ENCODE results near the gene TASP1.
"Not testable (repeated sequence)": the region's sequence is repeated elsewhere in the genome, so short reads cannot be mapped to it uniquely, and the experiment has no call there.

The TASP1 gene

DNA sequence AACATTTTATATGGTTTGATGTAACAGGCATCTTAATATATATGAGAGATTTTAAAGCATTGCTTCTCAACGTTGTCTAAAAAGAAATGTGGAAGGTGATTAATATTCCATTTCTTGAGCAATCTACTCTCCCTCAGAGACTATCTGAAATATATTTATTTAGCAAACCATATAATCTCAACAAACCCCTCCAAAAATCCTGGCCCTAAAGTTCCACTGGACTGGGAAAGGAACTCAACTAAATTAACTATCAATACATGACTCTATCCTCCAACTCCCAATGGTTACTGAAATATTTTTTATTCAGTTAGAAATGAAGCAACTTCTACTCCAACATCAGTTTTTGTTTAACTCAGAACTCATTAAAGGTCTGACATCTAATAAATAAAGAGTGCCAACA is 6.3 kb downstream of the TASP1 start:
- H3K4me3 ChIP-seq (ENCODE audit: low read length), result no peak overlapping the region
- no peaks in the 10 kb centered on the region for H3K27me3 ChIP-seq (ENCODE audit: control insufficient read depth, insufficient read depth, low read length)
- H3K9ac ChIP-seq (ENCODE audit: low read length), result no peak overlapping the region
- no peaks in the 10 kb centered on the region for H3K4me1 ChIP-seq (ENCODE audit: control insufficient read depth, insufficient read depth, low read length)
- H3K27ac ChIP-seq (ENCODE audit: low read depth, low read length), result no peak overlapping the region
- H3K36me3 ChIP-seq (ENCODE audit: control insufficient read depth, insufficient read depth, low read length), result no peaks in the 10 kb centered on the region

DNA sequence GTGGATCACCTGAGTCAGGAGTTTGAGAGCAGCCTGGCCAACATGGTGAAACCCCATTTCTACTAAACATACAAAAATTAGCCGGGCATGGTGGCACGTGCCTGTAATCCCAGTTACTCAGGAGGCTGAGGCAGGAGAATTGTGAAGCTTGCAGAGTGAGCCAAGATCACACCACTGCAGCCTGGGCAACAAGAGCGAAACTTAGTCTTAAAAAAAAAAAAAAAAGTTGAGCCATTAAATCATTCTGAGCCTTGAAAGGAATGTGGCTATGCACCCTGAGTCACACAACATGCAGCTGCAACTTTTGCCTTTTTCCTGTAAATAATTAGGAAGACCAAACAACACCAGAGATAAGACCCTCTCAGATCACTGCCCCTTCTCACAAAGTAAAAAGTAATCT is 11.2 kb downstream of the TASP1 start:
- not testable (repeated sequence) for H3K27me3 ChIP-seq (ENCODE audit: control insufficient read depth, insufficient read depth, low read length); H3K4me3 ChIP-seq (ENCODE audit: low read length); H3K4me1 ChIP-seq (ENCODE audit: control insufficient read depth, insufficient read depth, low read length); H3K36me3 ChIP-seq (ENCODE audit: control insufficient read depth, insufficient read depth, low read length); H3K27ac ChIP-seq (ENCODE audit: low read depth, low read length); H3K9ac ChIP-seq (ENCODE audit: low read length)

DNA sequence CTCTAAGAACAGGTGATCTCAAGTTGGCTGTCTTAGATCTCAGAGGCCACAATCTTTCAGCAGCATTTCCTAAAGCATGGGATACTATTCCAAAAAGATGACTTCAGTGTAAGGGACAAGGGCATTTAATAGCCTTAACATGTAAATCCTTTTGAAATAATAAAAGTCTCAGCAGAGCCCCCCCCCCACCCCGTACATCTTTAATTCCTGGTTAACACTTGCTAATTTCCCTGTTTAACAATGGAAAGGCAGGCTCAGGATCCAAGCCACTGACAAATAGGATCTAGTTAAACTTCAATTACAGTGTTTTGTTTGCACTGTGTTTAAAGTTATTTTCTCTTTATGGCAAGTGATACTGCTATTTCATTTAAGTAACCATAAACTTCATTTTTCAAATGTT is 12.0 kb downstream of the TASP1 start:
- Histone ChIP-seq H3K36me3 (ENCODE audit: control insufficient read depth, insufficient read depth, low read length) (no peaks in the 10 kb centered on the region), H3K4me3 (ENCODE audit: low read length) (no peak overlapping the region), H3K27ac (ENCODE audit: low read depth, low read length) (no peak overlapping the region), H3K4me1 (ENCODE audit: control insufficient read depth, insufficient read depth, low read length) (no peaks in the 10 kb centered on the region), H3K9ac (ENCODE audit: low read length) (no peak overlapping the region), H3K27me3 (ENCODE audit: control insufficient read depth, insufficient read depth, low read length) (no peaks in the 10 kb centered on the region)

DNA sequence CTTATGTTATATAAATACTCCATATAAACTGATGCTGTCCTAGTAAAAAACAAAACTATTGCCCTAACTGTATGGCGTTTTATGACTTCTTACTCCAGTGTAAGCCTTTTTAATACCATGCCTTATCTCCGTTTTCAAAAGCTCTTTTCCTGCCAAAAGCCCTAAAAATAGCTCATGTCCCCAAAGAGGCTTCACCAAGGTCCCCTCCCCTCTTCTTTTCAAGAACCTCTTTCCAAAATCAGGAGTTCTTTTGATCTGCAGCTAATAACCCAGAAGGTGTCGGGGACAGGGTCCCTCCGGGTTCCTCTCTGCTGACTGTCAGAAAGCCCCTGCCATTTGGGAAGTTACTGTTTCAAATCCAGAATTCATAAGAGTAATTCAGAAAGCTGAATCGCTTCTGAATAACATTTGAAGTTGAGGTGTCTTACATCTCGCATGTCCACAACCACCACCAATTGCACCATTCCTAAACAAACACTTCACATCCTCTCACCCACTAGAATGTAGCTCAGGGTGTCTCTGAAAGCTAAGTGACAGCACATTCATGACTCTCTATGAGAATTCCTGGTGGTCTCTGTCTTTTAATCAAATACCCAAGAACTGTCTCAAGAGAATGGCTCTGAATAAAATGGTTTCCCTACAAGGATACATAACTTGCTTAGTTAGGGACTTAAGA is 13.3 kb downstream of the TASP1 start:
- Histone ChIP-seq H3K4me3 (ENCODE audit: low read length) (no peak overlapping the region), H3K9ac (ENCODE audit: low read length) (no peak overlapping the region), H3K36me3 (ENCODE audit: control insufficient read depth, insufficient read depth, low read length) (no peaks in the 10 kb centered on the region), H3K27ac (ENCODE audit: low read depth, low read length) (no peak overlapping the region), H3K27me3 (ENCODE audit: control insufficient read depth, insufficient read depth, low read length) (no peaks in the 10 kb centered on the region), H3K4me1 (ENCODE audit: control insufficient read depth, insufficient read depth, low read length) (no peaks in the 10 kb centered on the region)

DNA sequence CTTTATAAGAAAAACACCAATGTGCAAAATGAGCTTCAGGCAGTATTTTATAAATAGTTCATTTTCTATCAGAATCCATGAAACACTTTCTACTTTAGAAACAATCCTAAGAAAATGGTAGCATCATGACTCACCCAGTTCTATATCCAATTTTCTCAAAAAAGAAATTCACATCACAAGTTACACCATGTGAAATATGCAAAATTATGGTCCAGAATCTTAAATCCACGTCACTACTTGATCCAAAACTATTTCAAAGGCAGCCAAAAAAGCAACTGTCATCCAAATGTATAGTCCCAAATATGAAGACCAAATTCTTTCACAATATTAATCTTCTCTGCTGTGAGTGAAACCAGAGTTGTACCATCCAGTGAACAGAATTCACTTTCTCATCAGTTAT is 19.3 kb downstream of the TASP1 start:
- H3K9ac ChIP-seq (ENCODE audit: low read length); H3K27ac ChIP-seq (ENCODE audit: low read depth, low read length); H3K4me3 ChIP-seq (ENCODE audit: low read length); H3K4me1 ChIP-seq (ENCODE audit: control insufficient read depth, insufficient read depth, low read length); H3K27me3 ChIP-seq (ENCODE audit: control insufficient read depth, insufficient read depth, low read length); H3K36me3 ChIP-seq (ENCODE audit: control insufficient read depth, insufficient read depth, low read length): not testable (repeated sequence)

DNA sequence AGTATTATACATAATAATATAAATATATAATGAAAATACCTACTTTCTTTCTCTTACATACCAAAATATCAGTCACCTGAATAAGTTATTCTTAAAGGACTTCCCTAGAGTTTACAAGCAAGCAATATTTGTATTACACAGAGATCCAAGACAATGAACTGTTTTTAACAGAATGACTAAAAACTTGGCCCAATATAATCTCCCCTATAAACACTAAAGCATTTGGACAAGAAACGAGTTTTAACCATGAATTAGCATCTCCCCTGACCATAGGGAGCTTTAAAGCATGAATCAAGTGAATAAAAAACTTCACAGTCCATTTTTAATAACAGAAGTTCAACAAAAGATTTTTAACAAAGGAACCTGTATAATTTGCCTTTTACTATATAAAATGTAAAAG is 20.3 kb downstream of the TASP1 start:
- H3K27me3 ChIP-seq (ENCODE audit: control insufficient read depth, insufficient read depth, low read length); H3K36me3 ChIP-seq (ENCODE audit: control insufficient read depth, insufficient read depth, low read length); H3K9ac ChIP-seq (ENCODE audit: low read length); H3K27ac ChIP-seq (ENCODE audit: low read depth, low read length); H3K4me1 ChIP-seq (ENCODE audit: control insufficient read depth, insufficient read depth, low read length); H3K4me3 ChIP-seq (ENCODE audit: low read length): not testable (repeated sequence)

DNA sequence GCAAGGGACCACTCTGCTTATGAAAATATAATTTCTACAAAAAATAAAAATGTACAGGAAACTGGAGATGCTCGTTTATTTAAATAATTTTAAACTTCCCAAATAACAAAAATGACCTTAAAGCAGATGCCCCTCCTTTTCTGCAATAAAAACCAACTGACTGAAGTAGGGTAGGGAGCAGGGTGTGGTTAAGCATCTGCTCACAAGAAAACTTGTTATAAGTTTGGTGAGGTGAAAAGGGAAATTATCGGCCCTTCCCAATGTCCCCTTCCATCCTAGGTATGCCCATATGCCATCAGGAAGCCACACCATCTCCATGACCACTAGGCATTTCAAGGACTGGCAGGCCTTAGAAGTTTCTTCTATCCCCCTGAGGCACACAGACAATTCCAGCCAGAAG is 21.1 kb downstream of the TASP1 start:
- not testable (repeated sequence) for H3K27ac ChIP-seq (ENCODE audit: low read depth, low read length); H3K36me3 ChIP-seq (ENCODE audit: control insufficient read depth, insufficient read depth, low read length); H3K9ac ChIP-seq (ENCODE audit: low read length); H3K4me1 ChIP-seq (ENCODE audit: control insufficient read depth, insufficient read depth, low read length); H3K4me3 ChIP-seq (ENCODE audit: low read length); H3K27me3 ChIP-seq (ENCODE audit: control insufficient read depth, insufficient read depth, low read length)

DNA sequence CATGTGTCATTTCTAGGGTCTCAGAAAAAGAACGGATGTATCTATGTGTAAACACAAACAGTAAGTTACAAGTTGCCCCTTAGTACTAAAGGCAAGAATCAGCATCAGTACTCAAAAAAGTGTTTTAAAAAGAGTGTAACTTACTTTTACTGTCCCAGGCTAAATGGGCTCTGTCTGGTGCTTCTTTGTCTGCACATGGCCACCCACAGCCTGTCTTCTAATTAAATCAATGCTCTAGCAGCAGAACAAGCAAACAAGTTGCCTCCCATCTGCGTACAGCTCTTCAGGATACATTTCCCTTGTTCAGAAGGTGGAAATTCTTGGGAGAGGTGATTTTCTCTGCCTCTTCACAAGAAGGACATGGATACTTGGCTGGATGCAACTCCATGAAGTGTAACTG is 22.0 kb downstream of the TASP1 start:
- not testable (repeated sequence) for H3K36me3 ChIP-seq (ENCODE audit: control insufficient read depth, insufficient read depth, low read length); H3K9ac ChIP-seq (ENCODE audit: low read length); H3K4me1 ChIP-seq (ENCODE audit: control insufficient read depth, insufficient read depth, low read length); H3K27ac ChIP-seq (ENCODE audit: low read depth, low read length); H3K27me3 ChIP-seq (ENCODE audit: control insufficient read depth, insufficient read depth, low read length); H3K4me3 ChIP-seq (ENCODE audit: low read length)

DNA sequence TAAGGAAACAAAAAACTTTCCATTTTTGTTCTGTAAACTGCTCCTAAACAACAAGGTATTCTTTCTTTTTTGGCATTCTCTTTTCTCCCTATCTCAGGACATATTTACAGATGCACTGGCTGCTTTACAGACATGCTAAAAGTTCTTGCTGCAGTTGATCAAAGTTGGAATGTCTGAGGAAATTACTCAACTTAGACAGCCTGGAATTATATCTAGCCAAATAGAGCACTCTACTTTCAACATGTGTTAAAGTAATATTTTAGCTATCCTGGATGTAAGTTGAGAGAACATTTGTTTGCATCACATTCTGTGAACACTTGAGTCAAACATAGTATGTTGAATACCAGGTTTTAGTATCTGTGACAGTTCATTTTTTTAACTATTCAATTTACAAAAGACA is 24.8 kb downstream of the TASP1 start:
- Histone ChIP-seq H3K4me3 (ENCODE audit: low read length) (no peak overlapping the region), H3K27ac (ENCODE audit: low read depth, low read length) (no peak overlapping the region), H3K27me3 (ENCODE audit: control insufficient read depth, insufficient read depth, low read length) (no peaks in the 10 kb centered on the region), H3K9ac (ENCODE audit: low read length) (no peak overlapping the region), H3K4me1 (ENCODE audit: control insufficient read depth, insufficient read depth, low read length) (peaks cover 2% of the 10 kb centered on the region), H3K36me3 (ENCODE audit: control insufficient read depth, insufficient read depth, low read length) (no peaks in the 10 kb centered on the region)

DNA sequence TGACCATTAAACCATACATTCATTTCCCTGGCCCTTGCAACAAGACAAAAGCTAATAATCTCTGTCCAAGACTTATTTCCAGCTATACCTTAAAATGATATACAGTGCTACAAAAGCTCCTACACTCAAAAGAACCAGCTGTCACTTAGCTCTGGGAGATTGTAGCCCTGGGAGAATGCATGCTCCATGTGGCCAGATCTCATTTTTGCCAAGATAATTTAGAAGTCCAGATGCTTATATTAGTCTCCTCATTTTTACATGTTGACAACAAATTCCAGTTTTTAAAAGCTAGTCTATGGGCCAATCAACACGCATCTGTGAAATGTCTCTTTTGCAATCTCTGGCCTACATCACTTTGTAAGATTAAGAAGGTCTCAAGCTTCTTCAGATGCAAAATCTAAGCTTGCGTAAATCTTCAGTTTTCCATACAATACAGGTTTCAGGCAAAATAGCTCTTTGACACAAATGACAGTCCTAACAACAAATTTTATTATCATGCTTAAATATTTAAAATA is 27.1 kb downstream of the TASP1 start:
- Histone ChIP-seq H3K36me3 (ENCODE audit: control insufficient read depth, insufficient read depth, low read length) (no peaks in the 10 kb centered on the region), H3K27me3 (ENCODE audit: control insufficient read depth, insufficient read depth, low read length) (no peaks in the 10 kb centered on the region)

DNA sequence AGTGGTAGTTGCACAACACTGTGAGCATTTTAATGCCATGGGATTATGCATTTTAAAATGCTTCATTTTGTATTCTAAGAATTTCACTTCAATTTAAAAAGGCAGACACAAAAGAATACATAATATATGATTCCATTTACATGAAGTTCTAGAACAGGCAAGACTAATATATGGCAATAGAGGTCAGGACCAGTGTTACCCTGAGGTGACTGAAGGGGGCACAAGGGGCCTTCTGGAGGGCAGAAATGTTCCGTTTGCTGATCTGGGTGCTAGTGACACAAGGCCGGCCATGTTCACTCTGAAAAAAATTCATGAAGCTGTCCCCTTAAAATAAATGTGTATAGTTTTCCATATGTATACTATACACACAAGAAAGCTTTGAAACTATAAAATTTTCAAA is 28.5 kb downstream of the TASP1 start:
- Histone ChIP-seq H3K27me3 (ENCODE audit: control insufficient read depth, insufficient read depth, low read length) (no peaks in the 10 kb centered on the region), H3K9ac (ENCODE audit: low read length) (no peak overlapping the region), H3K4me3 (ENCODE audit: low read length) (no peak overlapping the region), H3K27ac (ENCODE audit: low read depth, low read length) (no peak overlapping the region), H3K36me3 (ENCODE audit: control insufficient read depth, insufficient read depth, low read length) (no peaks in the 10 kb centered on the region), H3K4me1 (ENCODE audit: control insufficient read depth, insufficient read depth, low read length) (peaks cover 2% of the 10 kb centered on the region)

More for the DNA sequence above, 27.1 kb downstream of the TASP1 start:
- no peak overlapping the region for H3K9ac ChIP-seq (ENCODE audit: low read length)
- peaks cover 2% of the 10 kb centered on the region for H3K4me1 ChIP-seq (ENCODE audit: control insufficient read depth, insufficient read depth, low read length)
- H3K4me3 ChIP-seq (ENCODE audit: low read length), result no peak overlapping the region
- no peak overlapping the region for H3K27ac ChIP-seq (ENCODE audit: low read depth, low read length)

DNA sequence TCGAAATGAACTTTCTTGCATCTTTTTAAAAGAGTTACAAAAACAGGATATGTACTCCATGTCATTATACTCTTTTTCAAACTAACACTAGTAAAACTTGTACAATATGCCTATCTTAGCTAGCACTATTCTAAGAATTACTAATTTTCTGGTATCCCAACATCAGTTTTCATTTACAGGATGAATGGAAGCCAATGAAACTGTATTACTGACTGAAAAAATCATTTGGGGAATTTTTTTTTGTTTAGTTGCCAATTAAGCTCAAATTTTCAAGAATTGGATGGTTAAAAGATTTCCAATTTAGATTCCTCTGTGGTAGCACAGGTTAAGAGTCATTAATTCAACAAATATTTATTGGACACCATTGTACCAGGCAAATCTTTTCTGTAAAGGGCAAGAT is 30.7 kb downstream of the TASP1 start:
- H3K4me3 ChIP-seq (ENCODE audit: low read length), result no peak overlapping the region
- H3K27ac ChIP-seq (ENCODE audit: low read depth, low read length), result no peak overlapping the region
- H3K27me3 ChIP-seq (ENCODE audit: control insufficient read depth, insufficient read depth, low read length), result no peaks in the 10 kb centered on the region
- H3K4me1 ChIP-seq (ENCODE audit: control insufficient read depth, insufficient read depth, low read length), result no peaks in the 10 kb centered on the region
- H3K9ac ChIP-seq (ENCODE audit: low read length), result no peak overlapping the region
- no peaks in the 10 kb centered on the region for H3K36me3 ChIP-seq (ENCODE audit: control insufficient read depth, insufficient read depth, low read length)

DNA sequence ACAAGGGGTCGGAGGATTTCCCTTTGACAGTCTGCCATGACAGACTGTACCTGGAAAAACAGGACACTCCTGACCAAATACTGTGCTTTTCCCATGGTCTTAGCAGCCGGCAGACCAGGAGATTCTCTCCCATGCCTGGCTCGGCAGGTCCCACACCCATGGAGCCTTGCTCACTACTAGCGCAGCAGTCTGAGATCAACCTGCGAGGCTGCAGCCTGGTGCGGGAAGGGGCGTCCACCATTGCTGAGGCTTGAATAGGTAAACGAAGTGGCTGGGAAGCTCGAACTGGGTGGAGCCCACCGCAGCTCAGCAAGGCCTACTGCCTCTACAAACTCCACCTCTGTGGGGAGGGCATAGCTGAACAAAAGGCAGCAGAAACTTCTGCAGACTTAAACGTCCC is 45.3 kb downstream of the TASP1 start:
- H3K36me3 ChIP-seq (ENCODE audit: control insufficient read depth, insufficient read depth, low read length); H3K27me3 ChIP-seq (ENCODE audit: control insufficient read depth, insufficient read depth, low read length); H3K4me1 ChIP-seq (ENCODE audit: control insufficient read depth, insufficient read depth, low read length); H3K4me3 ChIP-seq (ENCODE audit: low read length); H3K27ac ChIP-seq (ENCODE audit: low read depth, low read length); H3K9ac ChIP-seq (ENCODE audit: low read length): not testable (repeated sequence)
